ENCODE data around the gene GPAT3.

DNA sequence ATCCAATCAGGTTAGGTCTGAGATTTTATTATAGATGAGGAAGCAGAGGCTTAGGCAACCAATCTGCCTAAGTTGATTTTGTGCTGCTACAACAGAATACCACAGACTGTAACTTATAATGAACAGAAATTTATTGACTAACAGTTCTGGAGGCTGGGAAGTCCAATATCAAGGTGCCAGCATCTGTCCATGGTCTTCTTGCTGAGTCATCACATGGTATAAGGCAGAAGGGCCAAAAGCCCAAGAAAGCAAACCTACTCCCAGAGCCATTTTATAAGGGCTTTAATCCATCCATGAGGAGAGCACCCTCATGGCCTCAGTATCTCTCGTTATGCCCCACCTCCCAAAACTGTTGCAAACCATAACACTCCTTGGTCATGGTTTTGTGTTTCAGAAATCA, 55.8 kb downstream of the GPAT3 start:
- no peak for TF ChIP-seq CTCF (conservative IDR thresholded peaks at IDR 0.05; ENCODE audit: low read depth, low read length)
- no peak for TF ChIP-seq EZH2phosphoT487 (IDR thresholded peaks at IDR 0.05; ENCODE audit: borderline replicate concordance, low read length)
- no peak for TF ChIP-seq EZH2 (IDR thresholded peaks at IDR 0.05; ENCODE audit: low read length, unreplicated experiment)

All from PC-3 (cell line).